Natural killer cell (primary cell): ENCODE data around the gene SNX14. TPM values are rescaled to one million over a fixed set of nuclear protein-coding genes. Genes with fewer than 3 reads are reported as not detected.

Experiments
- ATAC-seq, 3 donors: fragments of 150-1000 bp in 2 of 3; fragments of 200-7000 bp in 1 of 3; cut with Tn5 transposase; 1 replicate in 1 of 3; 2 replicates in 2 of 3; pipeline ENCODE4 v1.10.0; 2021; ENCODE audit warnings: mild to moderate bottlenecking in 2 of 3, moderate library complexity in 2 of 3
- DNase-seq, 2 donors: peaks; one replicate each; pipeline versions ENCODE4 v3.0.0 to v3.0.0-alpha.2; 2013 to 2021; ENCODE audit warnings: mixed read lengths in 1 of 2
- H3K27ac ChIP-seq: one replicate; pipeline ENCODE4 v1.5.1; 2013; ENCODE audit warnings: mild to moderate bottlenecking, low read length
- H3K27me3 ChIP-seq: one replicate; pipeline ENCODE4 v1.6.1; 2013; ENCODE audit warnings: low read length; ENCODE audit not compliant: control insufficient read depth, insufficient read depth
- H3K36me3 ChIP-seq: one replicate; pipeline ENCODE4 v1.6.1; 2013; ENCODE audit warnings: low read length; ENCODE audit not compliant: control insufficient read depth, insufficient read depth
- H3K4me1 ChIP-seq: one replicate; pipeline ENCODE4 v1.6.1; 2013; ENCODE audit warnings: low read length; ENCODE audit not compliant: control insufficient read depth, insufficient read depth
- H3K4me3 ChIP-seq: one replicate; pipeline ENCODE4 v1.5.1; 2013; ENCODE audit warnings: low read length
- H3K9me3 ChIP-seq: one replicate; pipeline ENCODE4 v1.6.1; 2013; ENCODE audit warnings: low read length; ENCODE audit not compliant: control insufficient read depth, insufficient read depth
- H3K27ac Mint-ChIP-seq, 2 donors: one replicate each; pipeline ENCODE4 v1.8.0; 2022; ENCODE audit warnings: mild to moderate bottlenecking in 2 of 2, mixed read lengths in 2 of 2, moderate library complexity in 1 of 2
- H3K27me3 Mint-ChIP-seq, 2 donors: one replicate each; pipeline ENCODE4 v1.8.0; 2022; ENCODE audit warnings: low read depth in 2 of 2, mixed read lengths in 2 of 2
- H3K36me3 Mint-ChIP-seq: one replicate; pipeline ENCODE4 v1.8.0; 2022; ENCODE audit warnings: mixed read lengths
- H3K4me1 Mint-ChIP-seq, 2 donors: one replicate each; pipeline ENCODE4 v1.8.0; 2022; ENCODE audit warnings: mixed read lengths in 2 of 2
- H3K4me3 Mint-ChIP-seq: one replicate; pipeline ENCODE4 v1.8.0; 2022; ENCODE audit warnings: mild to moderate bottlenecking, moderate library complexity, mixed read lengths
- H3K9me3 Mint-ChIP-seq, 2 donors: one replicate each; pipeline ENCODE4 v1.8.0; 2022; ENCODE audit warnings: mixed read lengths in 2 of 2
- CTCF ChIP-seq: fragments of 200-600 bp; IDR thresholded peaks from one replicate; pipeline ENCODE4 v1.8.0; 2022; ENCODE audit warnings: antibody characterized with exemption
- WGBS: methylation state at CpG from one replicate; pipeline ENCODE4 v1.1.7; 2013; ENCODE audit warnings: missing lambda C conversion rate; ENCODE audit not compliant: insufficient coverage; 5-methylcytosine and 5-hydroxymethylcytosine counted together
- intact Hi-C: fragments of 100-400 bp; cut with micrococcal nuclease; formaldehyde crosslinking; loops from one replicate; pipeline ENCODE4 v1.14.2; 2022
- total RNA-seq, 4 donors: library from RNA; stranded (reverse); fragments of 120-200 nt in 1 of 4; gene quantifications; one replicate each; pipeline versions ENCODE4 v1.2.3 to v1.2.4, GENCODE V29; 2013 to 2022

SNX14 gene
- total RNA-seq, 3 donors from 2014 or later (not counting 1 experiment from before 2014, with no cell fraction given), result 73.0 to 109 (median 80.3) TPM

- H3K4me1 ChIP-seq, result no peaks in the 10 kb centered on the region
- Mint-ChIP-seq H3K27me3 (no peaks in the 10 kb centered on the region), H3K36me3 (no peaks in the 10 kb centered on the region), H3K9me3 (no peaks in the 10 kb centered on the region), H3K4me3 (no peak overlapping the region), H3K27ac (no peak overlapping the region), H3K4me1 (peaks cover 8 to 11% of the 10 kb centered on the region in 2 donors)
- H3K36me3 ChIP-seq, result no peaks in the 10 kb centered on the region
- DNase-seq, result no peak
- no peak for TF ChIP-seq CTCF
- H3K9me3 ChIP-seq, result peaks cover 8% of the 10 kb centered on the region
- H3K4me3 ChIP-seq, result no peak overlapping the region
- no peak for ATAC-seq
- WGBS, result no CpG with 5 or more reads among the region's 1 CpG
- H3K27ac ChIP-seq, result no peak overlapping the region
- intact Hi-C loops, result no loop called here
- no peaks in the 10 kb centered on the region for H3K27me3 ChIP-seq
These were observed 100.3 kb downstream of the SNX14 start for GRCh38 chr6:85493389-85493788.

GRCh38 chr6:85490516-85491248 lies 103.0 kb downstream of the SNX14 start:
- H3K4me1 Mint-ChIP-seq, result no peaks in the 10 kb centered on the region
- no peaks in the 10 kb centered on the region for H3K4me1 ChIP-seq
- H3K36me3 Mint-ChIP-seq, result no peaks in the 10 kb centered on the region
- intact Hi-C loops, result no loop called here
- WGBS, result 80% methylated on average over 6 of the region's 6 CpGs
- peaks cover 0 to 6% of the 10 kb centered on the region in 2 donors for H3K27me3 Mint-ChIP-seq
- H3K27me3 ChIP-seq, result no peaks in the 10 kb centered on the region
- DNase-seq (no peak), ATAC-seq (no peak)
- H3K36me3 ChIP-seq, result no peaks in the 10 kb centered on the region
- H3K27ac Mint-ChIP-seq, result no peak overlapping the region
- H3K9me3 ChIP-seq, result no peaks in the 10 kb centered on the region
- H3K4me3 ChIP-seq, result no peak overlapping the region
- no peak overlapping the region for H3K4me3 Mint-ChIP-seq
- no peaks in the 10 kb centered on the region for H3K9me3 Mint-ChIP-seq
- no peak for TF ChIP-seq CTCF
- no peak overlapping the region for H3K27ac ChIP-seq

- intact Hi-C loops, result no loop called here
- ATAC-seq (no peak), DNase-seq (no peak)
- Histone ChIP-seq H3K4me1 (no peaks in the 10 kb centered on the region), H3K27me3 (peaks cover 4% of the 10 kb centered on the region), H3K27ac (no peak overlapping the region), H3K36me3 (no peaks in the 10 kb centered on the region), H3K4me3 (no peak overlapping the region), H3K9me3 (no peaks in the 10 kb centered on the region)
- over 99% methylated on average over 5 of the region's 5 CpGs for WGBS
- TF ChIP-seq CTCF, result no peak
- Mint-ChIP-seq H3K27ac (no peak overlapping the region), H3K4me1 (peaks cover 6% of the 10 kb centered on the region in 2 donors), H3K27me3 (peaks cover 11 to 22% of the 10 kb centered on the region in 2 donors), H3K4me3 (no peak overlapping the region), H3K9me3 (no peaks in the 10 kb centered on the region), H3K36me3 (no peaks in the 10 kb centered on the region)
These were observed 108.7 kb downstream of the SNX14 start for GRCh38 chr6:85484948-85485347.

- Histone ChIP-seq H3K9me3 (no peaks in the 10 kb centered on the region), H3K36me3 (no peaks in the 10 kb centered on the region), H3K4me3 (no peak overlapping the region), H3K27ac (no peak overlapping the region), H3K27me3 (peaks cover 4% of the 10 kb centered on the region), H3K4me1 (no peaks in the 10 kb centered on the region)
- TF ChIP-seq CTCF, result no peak
- no peak overlapping the region for H3K4me3 Mint-ChIP-seq
- H3K9me3 Mint-ChIP-seq, result no peaks in the 10 kb centered on the region
- peaks cover 6% of the 10 kb centered on the region in 2 donors for H3K4me1 Mint-ChIP-seq
- intact Hi-C loops, result loop anchor here (1.0 kb wide), 1 partner anchor 129 kb away; no protein-coding TSS in a partner anchor
- H3K27ac Mint-ChIP-seq, result no peak overlapping the region
- H3K27me3 Mint-ChIP-seq, result peaks cover 11 to 22% of the 10 kb centered on the region in 2 donors
- no peak for ATAC-seq
- no peak for DNase-seq
- H3K36me3 Mint-ChIP-seq, result no peaks in the 10 kb centered on the region
- WGBS, result 69% methylated on average over 4 of the region's 4 CpGs
These were observed 109.8 kb downstream of the SNX14 start for GRCh38 chr6:85483846-85484245.
